Stimulated activated CD8-positive, alpha-beta memory T cell treated with anti-CD3 and anti-CD28 coated beads, Interleukin-7, amount 100 ng/mL, for 1 hour (primary cell): ENCODE measurements around the gene LAMTOR4.
A peak's percentile ranks its signal among the peaks of the same experiment; 100 is the strongest.

Experiments
- DNase-seq, 2 donors: peaks; one replicate each; pipeline ENCODE4 v3.0.0-alpha.2; 2020; ENCODE audit warnings: low read depth in 2 of 2

LAMTOR4 gene

GRCh38 chr7:100153708-100154535 lies 5.2 kb downstream of the LAMTOR4 start:
- no peak for DNase-seq

GRCh38 chr7:100154651-100155491 lies 6.2 kb downstream of the LAMTOR4 start:
- DNase-seq, result no peak

- DNase-seq, result no peak
Observed at GRCh38 chr7:100155553-100156317, 7.0 kb downstream of the LAMTOR4 start.

- no peak for DNase-seq
Observed at GRCh38 chr7:100156331-100157068, 7.8 kb downstream of the LAMTOR4 start.

- DNase-seq, result no peak
Observed at GRCh38 chr7:100157069-100157333, 8.3 kb downstream of the LAMTOR4 start.

- no peak for DNase-seq
Observed at GRCh38 chr7:100157334-100158228, 8.9 kb downstream of the LAMTOR4 start.

- peak; percentile 81 to 89 for DNase-seq
Observed at GRCh38 chr7:100158229-100159098, 9.7 kb downstream of the LAMTOR4 start, which contains the start of gene TRAPPC14. Gene TRAPPC14, minus strand, starts transcription at chr7:100158723. Its CDS starts 224 bp downstream, at chr7:100158499.

- DNase-seq, result no peak
Observed at GRCh38 chr7:100159099-100159623, 10.4 kb downstream of the LAMTOR4 start.

GRCh38 chr7:100160067-100160466 lies 11.3 kb downstream of the LAMTOR4 start:
- no peak for DNase-seq

- DNase-seq, result no peak
Observed at GRCh38 chr7:100163006-100163531, 14.4 kb downstream of the LAMTOR4 start.

- no peak for DNase-seq
Observed at GRCh38 chr7:100163871-100164270, 15.2 kb downstream of the LAMTOR4 start.

GRCh38 chr7:100166317-100166940 lies 17.7 kb downstream of the LAMTOR4 start:
- DNase-seq, result no peak

- no peak for DNase-seq
Observed at GRCh38 chr7:100166970-100167911, 18.5 kb downstream of the LAMTOR4 start.

GRCh38 chr7:100167912-100168323 lies 19.2 kb downstream of the LAMTOR4 start:
- DNase-seq, result no peak

GRCh38 chr7:100169147-100169850 lies 20.6 kb downstream of the LAMTOR4 start:
- DNase-seq, result no peak

GRCh38 chr7:100170101-100170897 lies 21.6 kb downstream of the LAMTOR4 start:
- DNase-seq, result no peak
